Measurements from ENCODE around the gene FEM1A. TPM values are rescaled to one million over a fixed set of nuclear protein-coding genes. Genes with fewer than 3 reads are reported as not detected.

The FEM1A gene
- polyA plus RNA-seq, 1 of the 3 experiments (the other 2 are of a cell fraction): 4.8 TPM

- TF ChIP-seq, protein P1, sequence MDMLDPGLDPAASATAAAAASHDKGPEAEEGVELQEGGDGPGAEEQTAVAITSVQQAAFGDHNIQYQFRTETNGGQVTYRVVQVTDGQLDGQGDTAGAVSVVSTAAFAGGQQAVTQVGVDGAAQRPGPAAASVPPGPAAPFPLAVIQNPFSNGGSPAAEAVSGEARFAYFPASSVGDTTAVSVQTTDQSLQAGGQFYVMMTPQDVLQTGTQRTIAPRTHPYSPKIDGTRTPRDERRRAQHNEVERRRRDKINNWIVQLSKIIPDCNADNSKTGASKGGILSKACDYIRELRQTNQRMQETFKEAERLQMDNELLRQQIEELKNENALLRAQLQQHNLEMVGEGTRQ (IDR thresholded peaks at IDR 0.05; ENCODE audit: borderline replicate concordance, low read depth, low read length): no peak
- TF ChIP-seq RCOR1 (IDR thresholded peaks at IDR 0.05; ENCODE audit: low read length) (no peak), MXI1 (IDR thresholded peaks at IDR 0.05; ENCODE audit: low read depth, low read length) (no peak), EP300 (IDR thresholded peaks at IDR 0.05; ENCODE audit: borderline replicate concordance in 1 of 2, low read depth in 1 of 2, low read length in 1 of 2) (no peak), JUND (IDR thresholded peaks at IDR 0.05) (no peak)
- TF ChIP-seq, protein P2, sequence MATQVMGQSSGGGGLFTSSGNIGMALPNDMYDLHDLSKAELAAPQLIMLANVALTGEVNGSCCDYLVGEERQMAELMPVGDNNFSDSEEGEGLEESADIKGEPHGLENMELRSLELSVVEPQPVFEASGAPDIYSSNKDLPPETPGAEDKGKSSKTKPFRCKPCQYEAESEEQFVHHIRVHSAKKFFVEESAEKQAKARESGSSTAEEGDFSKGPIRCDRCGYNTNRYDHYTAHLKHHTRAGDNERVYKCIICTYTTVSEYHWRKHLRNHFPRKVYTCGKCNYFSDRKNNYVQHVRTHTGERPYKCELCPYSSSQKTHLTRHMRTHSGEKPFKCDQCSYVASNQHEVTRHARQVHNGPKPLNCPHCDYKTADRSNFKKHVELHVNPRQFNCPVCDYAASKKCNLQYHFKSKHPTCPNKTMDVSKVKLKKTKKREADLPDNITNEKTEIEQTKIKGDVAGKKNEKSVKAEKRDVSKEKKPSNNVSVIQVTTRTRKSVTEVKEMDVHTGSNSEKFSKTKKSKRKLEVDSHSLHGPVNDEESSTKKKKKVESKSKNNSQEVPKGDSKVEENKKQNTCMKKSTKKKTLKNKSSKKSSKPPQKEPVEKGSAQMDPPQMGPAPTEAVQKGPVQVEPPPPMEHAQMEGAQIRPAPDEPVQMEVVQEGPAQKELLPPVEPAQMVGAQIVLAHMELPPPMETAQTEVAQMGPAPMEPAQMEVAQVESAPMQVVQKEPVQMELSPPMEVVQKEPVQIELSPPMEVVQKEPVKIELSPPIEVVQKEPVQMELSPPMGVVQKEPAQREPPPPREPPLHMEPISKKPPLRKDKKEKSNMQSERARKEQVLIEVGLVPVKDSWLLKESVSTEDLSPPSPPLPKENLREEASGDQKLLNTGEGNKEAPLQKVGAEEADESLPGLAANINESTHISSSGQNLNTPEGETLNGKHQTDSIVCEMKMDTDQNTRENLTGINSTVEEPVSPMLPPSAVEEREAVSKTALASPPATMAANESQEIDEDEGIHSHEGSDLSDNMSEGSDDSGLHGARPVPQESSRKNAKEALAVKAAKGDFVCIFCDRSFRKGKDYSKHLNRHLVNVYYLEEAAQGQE (IDR thresholded peaks at IDR 0.05; ENCODE audit: low read depth, low read length): no peak
Measured at GRCh38 chr19:4849019-4849418, 57.5 kb downstream of the FEM1A start (continued).

Small RNA genes lying within 50 kb of the gene (small RNA-seq; reads per million reads assigned to genes)
- gene MIR7-3: 0 to 5.2 (median 2.5) reads per million in 7 experiments

Other genes with a start within 250 kb of the FEM1A start
- 2.0 and 3.7 TPM in 2 replicates for gene SEMA6B, start 232.1 kb upstream of the FEM1A start, polyA plus RNA-seq (2012; rRNA removed)
- gene TNFAIP8L1, start 152.2 kb upstream of the FEM1A start, polyA plus RNA-seq (2012; rRNA removed): 5.7 and 6.4 TPM in 2 replicates
- gene MYDGF, start 121.4 kb upstream of the FEM1A start, polyA plus RNA-seq (2012; rRNA removed): 188 and 312 TPM in 2 replicates
- gene DPP9, start 67.9 kb upstream of the FEM1A start, polyA plus RNA-seq (2012; rRNA removed): 10.5 and 17.1 TPM in 2 replicates
- gene TICAM1, start 40.0 kb downstream of the FEM1A start, polyA plus RNA-seq (2012; rRNA removed): 1.8 and 2.7 TPM in 2 replicates
- gene PLIN3, start 75.9 kb downstream of the FEM1A start, polyA plus RNA-seq (2012; rRNA removed): 129 and 136 TPM in 2 replicates
- gene ARRDC5, start 111.2 kb downstream of the FEM1A start, polyA plus RNA-seq (2012; rRNA removed): not detected in 2 replicates
- 23.9 and 43.4 TPM in 2 replicates for gene UHRF1, start 117.8 kb downstream of the FEM1A start, polyA plus RNA-seq (2012; rRNA removed)
- 10.0 and 12.2 TPM in 2 replicates for gene KDM4B, start 177.4 kb downstream of the FEM1A start, polyA plus RNA-seq (2012; rRNA removed)

Data from SK-N-SH (cell line).